Keratinocyte (primary cell): ENCODE data around the gene MN1. TPM values are rescaled to one million over a fixed set of nuclear protein-coding genes. Genes with fewer than 3 reads are reported as not detected.

Source experiments
- DNase-seq: peaks from one replicate; pipeline ENCODE4 v3.0.0-alpha.2; 2011; ENCODE audit warnings: low read depth, missing footprints, low spot score
- FAIRE-seq: peaks from 2 replicates; lab custom pipeline; 2011; peaks lifted over from hg19 to GRCh38; lab: Jason Lieb, UNC
- H2AFZ ChIP-seq: 2 replicates; pipeline ENCODE4 v1.6.0; 2012; ENCODE audit warnings: low read length, control low read depth, inconsistent platforms; ENCODE audit not compliant: control insufficient read depth
- H3K27ac ChIP-seq: 2 replicates; pipeline ENCODE4 v1.5.1; 2011; ENCODE audit warnings: low read length; ENCODE audit not compliant: control insufficient read depth, insufficient read depth
- H3K27me3 ChIP-seq: 3 replicates; pipeline ENCODE4 v1.6.0; 2011; ENCODE audit warnings: low read length; ENCODE audit not compliant: control insufficient read depth, insufficient read depth; ENCODE audit errors: extremely low read depth
- H3K36me3 ChIP-seq, 2 experiments: 2 replicates in 1 of 2; 3 replicates in 1 of 2; pipeline ENCODE4 v1.5.1; 2011; ENCODE audit warnings: low read length in 2 of 2, mild to moderate bottlenecking in 1 of 2; ENCODE audit not compliant: control insufficient read depth in 2 of 2, insufficient read depth in 2 of 2; ENCODE audit errors: extremely low read depth in 1 of 2
- H3K4me1 ChIP-seq: 3 replicates; pipeline ENCODE4 v1.5.1; 2011; ENCODE audit warnings: low read length; ENCODE audit not compliant: control insufficient read depth, insufficient read depth; ENCODE audit errors: extremely low read depth
- H3K4me2 ChIP-seq: 3 replicates; pipeline ENCODE4 v1.6.0; 2011; ENCODE audit warnings: low read depth, low read length; ENCODE audit not compliant: control insufficient read depth, insufficient read depth; ENCODE audit errors: extremely low read depth
- H3K4me3 ChIP-seq, 3 experiments: fragments of 200-600 bp in 1 of 3; sonication (generic) in 1 of 3; 2 replicates in 2 of 3; 3 replicates in 1 of 3; pipeline ENCODE4 v1.5.1; 2011 to 2016; ENCODE audit warnings: low read length in 3 of 3, mild to moderate bottlenecking in 3 of 3, control low read depth in 2 of 3, inconsistent platforms in 1 of 3, low read depth in 1 of 3, mixed read lengths in 1 of 3, mixed run types in 1 of 3, moderate library complexity in 1 of 3; ENCODE audit not compliant: control insufficient read depth in 2 of 3, insufficient read depth in 2 of 3; ENCODE audit errors: extremely low read depth in 1 of 3
- H3K79me2 ChIP-seq: 2 replicates; pipeline ENCODE4 v1.6.0; 2012; ENCODE audit warnings: low read length; ENCODE audit not compliant: control insufficient read depth, insufficient read depth
- H3K9ac ChIP-seq: 3 replicates; pipeline ENCODE4 v1.6.0; 2011; ENCODE audit warnings: low read length; ENCODE audit not compliant: control insufficient read depth, insufficient read depth; ENCODE audit errors: extremely low read depth
- H3K9me1 ChIP-seq: 3 replicates; pipeline ENCODE4 v1.6.0; 2011; ENCODE audit warnings: low read length; ENCODE audit not compliant: control insufficient read depth, insufficient read depth; ENCODE audit errors: extremely low read depth
- H3K9me3 ChIP-seq: 2 replicates; pipeline ENCODE4 v1.5.1; 2012; ENCODE audit warnings: low read depth, low read length; ENCODE audit not compliant: control insufficient read depth
- H4K20me1 ChIP-seq: 3 replicates; pipeline ENCODE4 v1.6.0; 2011; ENCODE audit warnings: low read length; ENCODE audit not compliant: control insufficient read depth, insufficient read depth; ENCODE audit errors: extremely low read depth
- EZH2 ChIP-seq: IDR thresholded peaks from one replicate; pipeline ENCODE4 v1.6.1; 2012; ENCODE audit warnings: inconsistent platforms, mild to moderate bottlenecking, low read length, moderate library complexity
- dilution Hi-C: fragments of 300-500 bp; cut with MboI; formaldehyde crosslinking; loops from one replicate; pipeline ENCODE4 v1.7.0; 2020; ENCODE audit warnings: low sequenced_read_pairs; ENCODE audit not compliant: extremely low pct_ligation_motif_present
- polyA plus RNA-seq, 5 experiments: library from polyadenylated mRNA; depleted of rRNA in 3 of 5; stranded (reverse) in 3 of 5; stranded (forward) in 1 of 5; unstranded in 1 of 5; fragments of >200 nt; gene quantifications; 1 replicate in 1 of 5; 2 replicates in 3 of 5; 3 replicates in 1 of 5; pipeline versions ENCODE4 v1.2.1 to v1.2.3, GENCODE V29; 2011 to 2012; ENCODE audit warnings: missing spikeins in 2 of 5, low read depth in 1 of 5, low replicate concordance in 1 of 5
- TF ChIP-seq, protein P1 (sequence below), 3 experiments: IDR thresholded peaks in 1 of 3; conservative IDR thresholded peaks in 1 of 3; optimal IDR thresholded peaks in 1 of 3; 2 replicates in 2 of 3; 3 replicates in 1 of 3; pipeline versions ENCODE3 to v1.5.1; 2011; ENCODE audit warnings: low read length in 3 of 3, mild to moderate bottlenecking in 3 of 3, moderate library complexity in 2 of 3, control low read depth in 1 of 3, inconsistent platforms in 1 of 3; ENCODE audit not compliant: insufficient read depth in 2 of 3; ENCODE audit errors: extremely low read depth in 1 of 3

Gene MN1
- polyA plus RNA-seq, 1 donor (not counting 4 experiments of a cell fraction or from before 2014, with no cell fraction given), result 2.2 TPM

DNA sequence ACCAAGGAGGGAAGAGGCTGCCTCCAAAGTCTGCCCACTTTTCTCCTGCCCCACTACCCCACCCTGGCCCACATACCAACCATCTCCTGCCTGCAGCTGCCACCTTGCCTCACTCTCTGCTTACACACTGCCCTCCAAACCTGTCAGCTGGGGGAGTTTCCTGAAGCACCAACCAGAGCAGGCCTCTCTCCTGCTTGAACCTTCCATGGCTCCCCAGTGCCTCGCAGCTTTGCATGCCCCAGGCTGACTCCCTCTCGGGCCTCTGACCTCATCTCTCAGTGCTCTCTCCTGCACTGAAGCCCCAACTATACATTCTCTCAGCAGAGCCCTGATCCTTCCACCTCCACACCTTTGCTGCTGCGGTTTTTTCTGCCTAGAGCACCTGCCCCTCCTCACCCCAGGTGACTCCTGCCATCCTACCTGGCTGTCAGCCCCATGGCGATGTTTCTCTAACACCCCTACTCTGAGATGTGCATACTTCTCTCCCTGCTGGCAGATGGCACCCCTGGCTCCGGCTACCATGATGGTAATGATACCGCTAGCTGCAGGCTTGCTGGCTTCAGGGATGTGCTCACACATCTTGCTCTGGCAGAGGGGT lies 43.5 kb downstream of the MN1 start:
- no peak overlapping the region for H2AFZ ChIP-seq
- H3K9me1 ChIP-seq, result no peaks in the 10 kb centered on the region
- peaks cover 3% of the 10 kb centered on the region for H4K20me1 ChIP-seq
- DNase-seq (no peak), FAIRE-seq (no peak)
- no peaks in the 10 kb centered on the region for H3K9me3 ChIP-seq
- no peaks in the 10 kb centered on the region for H3K79me2 ChIP-seq
- H3K9ac ChIP-seq, result no peak overlapping the region
- peaks cover 20% of the 10 kb centered on the region for H3K4me1 ChIP-seq
- TF ChIP-seq, protein P1, sequence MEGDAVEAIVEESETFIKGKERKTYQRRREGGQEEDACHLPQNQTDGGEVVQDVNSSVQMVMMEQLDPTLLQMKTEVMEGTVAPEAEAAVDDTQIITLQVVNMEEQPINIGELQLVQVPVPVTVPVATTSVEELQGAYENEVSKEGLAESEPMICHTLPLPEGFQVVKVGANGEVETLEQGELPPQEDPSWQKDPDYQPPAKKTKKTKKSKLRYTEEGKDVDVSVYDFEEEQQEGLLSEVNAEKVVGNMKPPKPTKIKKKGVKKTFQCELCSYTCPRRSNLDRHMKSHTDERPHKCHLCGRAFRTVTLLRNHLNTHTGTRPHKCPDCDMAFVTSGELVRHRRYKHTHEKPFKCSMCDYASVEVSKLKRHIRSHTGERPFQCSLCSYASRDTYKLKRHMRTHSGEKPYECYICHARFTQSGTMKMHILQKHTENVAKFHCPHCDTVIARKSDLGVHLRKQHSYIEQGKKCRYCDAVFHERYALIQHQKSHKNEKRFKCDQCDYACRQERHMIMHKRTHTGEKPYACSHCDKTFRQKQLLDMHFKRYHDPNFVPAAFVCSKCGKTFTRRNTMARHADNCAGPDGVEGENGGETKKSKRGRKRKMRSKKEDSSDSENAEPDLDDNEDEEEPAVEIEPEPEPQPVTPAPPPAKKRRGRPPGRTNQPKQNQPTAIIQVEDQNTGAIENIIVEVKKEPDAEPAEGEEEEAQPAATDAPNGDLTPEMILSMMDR (optimal IDR thresholded peaks at IDR 0.05 in 1 of 3, IDR thresholded peaks at IDR 0.05 in 1 of 3, conservative IDR thresholded peaks at IDR 0.05 in 1 of 3; ENCODE audit: extremely low read depth in 1 of 3, insufficient read depth in 2 of 3, low read length in 3 of 3), result no peak
- TF ChIP-seq EZH2, result no peak
- H3K4me2 ChIP-seq, result no peak overlapping the region
- H3K36me3 ChIP-seq, result peaks cover 0 to 1% of the 10 kb centered on the region in 2 experiments
- dilution Hi-C loops, result no loop called here
- no peaks in the 10 kb centered on the region for H3K27me3 ChIP-seq
- H3K27ac ChIP-seq, result no peak overlapping the region
- H3K4me3 ChIP-seq, result no peak overlapping the region

DNA sequence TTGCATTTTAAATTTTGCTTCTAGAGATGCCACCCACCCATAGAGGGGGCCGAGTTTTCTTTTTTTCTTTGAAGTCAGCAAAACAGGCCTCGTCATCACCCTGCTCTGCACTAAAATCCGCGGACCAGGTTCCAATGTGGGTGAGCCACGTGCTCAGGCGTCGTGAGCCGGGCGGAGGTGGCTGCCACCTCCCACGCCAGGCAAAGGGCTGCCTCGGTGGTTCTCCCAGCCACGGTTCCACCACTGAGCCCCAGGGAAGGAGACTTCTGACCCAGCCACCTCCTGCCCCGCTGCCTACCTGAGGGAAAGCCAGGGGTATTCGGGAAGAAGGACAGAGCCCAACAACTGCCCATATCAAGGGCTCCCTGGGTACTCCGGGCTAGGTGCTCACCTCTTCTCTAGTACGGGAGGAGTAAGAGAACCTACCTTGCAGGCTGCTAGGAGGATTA lies 45.3 kb downstream of the MN1 start:
- DNase-seq (no peak), FAIRE-seq (no peak)
- Histone ChIP-seq H3K79me2 (no peaks in the 10 kb centered on the region), H3K27me3 (no peaks in the 10 kb centered on the region), H2AFZ (no peak overlapping the region), H4K20me1 (peaks cover 3% of the 10 kb centered on the region), H3K27ac (no peak overlapping the region), H3K4me3 (no peak overlapping the region), H3K9ac (no peak overlapping the region), H3K9me3 (no peaks in the 10 kb centered on the region), H3K4me1 (peaks cover 30% of the 10 kb centered on the region), H3K4me2 (no peak overlapping the region), H3K9me1 (no peaks in the 10 kb centered on the region), H3K36me3 (peaks cover 1 to 2% of the 10 kb centered on the region in 2 experiments)
- TF ChIP-seq EZH2, result no peak
- TF ChIP-seq, protein P1 (optimal IDR thresholded peaks at IDR 0.05 in 1 of 3, IDR thresholded peaks at IDR 0.05 in 1 of 3, conservative IDR thresholded peaks at IDR 0.05 in 1 of 3; ENCODE audit: extremely low read depth in 1 of 3, insufficient read depth in 2 of 3, low read length in 3 of 3), result no peak
- dilution Hi-C loops, result no loop called here
